GM19452 (cell line): ENCODE measurements around the gene HERC2.
"Not testable (repeated sequence)": the region's sequence is repeated elsewhere in the genome, so short reads cannot be mapped to it uniquely, and the experiment has no call there.

ENCODE experiments used
- ATAC-seq: cut with Tn5 transposase; IDR thresholded peaks from one replicate; pipeline ENCODE4 v1.9.1; 2021; ENCODE audit not compliant: unreplicated experiment

Gene HERC2

DNA sequence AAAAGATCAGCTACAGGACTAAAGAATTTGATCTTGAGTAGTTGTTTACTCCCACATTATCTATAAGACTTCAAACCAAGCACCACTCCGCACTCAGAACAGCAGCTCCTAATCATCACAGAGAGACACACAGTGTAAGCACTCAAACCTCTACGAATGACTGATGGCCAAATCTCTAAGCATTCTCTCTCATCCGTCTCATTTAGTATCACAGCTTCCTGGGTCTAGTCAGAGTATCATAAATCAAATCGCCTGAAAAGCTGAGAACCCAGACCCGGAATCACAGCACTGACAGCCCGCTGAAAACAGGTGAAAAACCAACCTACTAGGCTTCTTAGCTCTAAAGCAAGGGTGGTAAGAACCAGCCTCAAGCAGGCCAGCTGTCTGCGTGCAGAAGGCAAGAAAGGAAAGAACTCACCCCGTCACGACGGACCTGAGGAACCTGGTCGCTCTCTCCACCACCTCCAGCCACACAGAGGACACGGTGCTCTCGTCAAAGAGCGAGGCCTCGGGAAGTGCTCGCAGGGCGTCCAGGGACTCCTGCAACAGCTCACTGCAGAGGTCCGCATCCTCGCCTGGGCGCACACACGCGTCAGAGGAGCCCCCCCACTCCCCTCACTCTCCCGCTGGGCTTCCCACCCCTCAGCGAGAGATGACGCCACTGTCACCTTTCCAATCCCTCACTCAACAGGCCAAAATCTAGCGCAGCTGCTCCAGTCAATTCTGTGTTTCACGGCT lies 47.9 kb downstream of the HERC2 start:
- no peak for ATAC-seq

DNA sequence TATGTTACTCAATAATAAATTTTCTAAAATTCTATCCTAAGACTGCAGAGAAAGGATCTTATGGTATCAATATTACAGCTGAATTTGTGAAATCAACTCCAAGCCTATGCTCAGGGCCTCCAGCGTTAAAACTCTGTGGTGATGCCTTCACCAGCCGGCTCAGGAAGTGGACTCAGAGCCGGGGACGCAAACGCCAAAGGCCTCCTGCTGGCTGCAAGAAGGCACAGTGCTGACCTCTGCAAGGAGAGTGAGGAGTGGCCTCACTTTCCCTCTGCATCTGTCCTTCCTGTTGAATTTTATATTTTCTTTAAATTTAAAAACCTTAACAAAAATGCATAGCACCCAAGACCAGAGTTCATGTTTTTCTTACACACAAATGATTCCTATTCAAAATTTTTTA lies 48.5 kb downstream of the HERC2 start:
- no peak for ATAC-seq

DNA sequence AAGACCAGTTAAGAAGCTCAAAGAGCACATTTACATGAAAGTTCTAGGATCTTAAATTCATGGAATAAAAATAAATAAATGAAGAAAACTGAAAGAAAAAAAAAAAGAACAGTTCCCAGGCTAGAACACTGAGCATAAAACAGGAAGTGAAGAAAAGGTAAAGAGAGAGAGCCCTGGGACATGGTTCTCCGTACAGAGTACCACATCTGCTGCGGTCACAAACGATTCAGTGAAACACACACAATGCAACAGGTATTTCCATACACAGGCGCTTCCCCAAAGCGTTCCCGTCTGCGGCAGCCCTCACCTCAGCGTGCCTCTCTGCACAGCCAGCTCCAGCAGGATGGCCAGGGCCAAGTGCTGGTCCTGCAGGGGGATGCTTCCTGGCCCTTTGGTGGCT lies 49.4 kb downstream of the HERC2 start:
- no peak for ATAC-seq

DNA sequence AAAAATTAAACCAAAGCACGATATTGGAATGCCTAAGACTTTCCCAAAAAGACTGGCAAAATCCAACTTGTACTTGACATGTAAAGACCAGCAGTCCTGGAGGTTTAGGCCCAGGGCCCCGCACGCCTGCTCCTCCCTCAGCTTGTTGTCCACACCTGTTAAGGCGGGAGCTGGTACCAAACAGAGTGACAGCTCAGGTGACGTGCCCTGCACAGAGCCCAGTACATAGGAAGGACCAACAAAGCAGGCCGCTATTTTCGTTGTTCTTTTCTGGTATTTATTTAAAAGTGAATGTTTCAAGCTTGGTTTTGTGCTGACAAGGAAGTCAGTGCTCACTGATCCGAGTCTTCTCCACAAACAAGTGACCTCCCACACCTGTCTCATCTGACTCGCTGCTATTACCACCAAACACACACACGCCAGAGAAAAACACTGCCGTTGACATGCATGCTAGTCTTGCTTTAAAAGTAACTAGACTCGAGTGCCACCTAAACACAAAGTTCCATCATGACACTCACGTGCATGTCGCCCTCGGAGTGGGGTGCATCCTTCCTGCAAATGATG lies 50.2 kb downstream of the HERC2 start:
- ATAC-seq: no peak

DNA sequence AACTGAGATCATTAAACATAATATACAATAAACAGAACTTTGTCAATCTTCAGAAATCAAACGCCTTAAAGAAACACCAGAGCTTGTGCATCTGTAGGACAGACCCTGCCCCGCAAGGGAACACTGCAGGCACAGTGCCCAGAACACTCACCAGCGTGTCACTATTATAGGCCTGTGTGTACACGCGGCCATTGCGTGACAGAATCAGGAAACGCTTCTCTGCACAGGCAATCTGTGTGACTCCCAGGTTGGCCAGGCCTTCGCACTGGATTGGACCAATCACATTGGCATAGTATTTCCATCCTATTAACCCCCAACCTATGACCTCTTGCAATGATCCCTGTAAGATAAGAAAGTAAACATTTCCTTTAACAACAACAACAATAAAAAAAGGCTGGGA lies 52.9 kb downstream of the HERC2 start:
- no peak for ATAC-seq

DNA sequence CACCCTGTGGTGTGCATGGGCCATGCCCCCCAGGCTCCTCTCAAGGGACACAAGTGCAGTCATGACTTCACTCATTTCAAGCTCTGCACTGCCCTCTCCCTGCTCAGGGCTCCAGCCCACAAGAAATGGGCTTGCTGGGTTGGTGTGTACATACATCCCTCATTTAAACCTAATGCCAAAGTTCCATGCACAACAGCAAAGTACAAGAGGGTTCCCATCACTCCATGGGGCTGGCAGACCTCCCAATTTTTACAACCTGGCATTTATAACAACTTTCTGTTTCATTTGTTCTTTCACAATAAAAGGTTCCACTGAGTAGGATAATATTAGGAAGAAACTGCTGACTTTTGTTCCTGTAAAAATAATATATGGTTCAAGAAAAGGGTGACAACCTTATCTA lies 54.3 kb downstream of the HERC2 start:
- no peak for ATAC-seq

DNA sequence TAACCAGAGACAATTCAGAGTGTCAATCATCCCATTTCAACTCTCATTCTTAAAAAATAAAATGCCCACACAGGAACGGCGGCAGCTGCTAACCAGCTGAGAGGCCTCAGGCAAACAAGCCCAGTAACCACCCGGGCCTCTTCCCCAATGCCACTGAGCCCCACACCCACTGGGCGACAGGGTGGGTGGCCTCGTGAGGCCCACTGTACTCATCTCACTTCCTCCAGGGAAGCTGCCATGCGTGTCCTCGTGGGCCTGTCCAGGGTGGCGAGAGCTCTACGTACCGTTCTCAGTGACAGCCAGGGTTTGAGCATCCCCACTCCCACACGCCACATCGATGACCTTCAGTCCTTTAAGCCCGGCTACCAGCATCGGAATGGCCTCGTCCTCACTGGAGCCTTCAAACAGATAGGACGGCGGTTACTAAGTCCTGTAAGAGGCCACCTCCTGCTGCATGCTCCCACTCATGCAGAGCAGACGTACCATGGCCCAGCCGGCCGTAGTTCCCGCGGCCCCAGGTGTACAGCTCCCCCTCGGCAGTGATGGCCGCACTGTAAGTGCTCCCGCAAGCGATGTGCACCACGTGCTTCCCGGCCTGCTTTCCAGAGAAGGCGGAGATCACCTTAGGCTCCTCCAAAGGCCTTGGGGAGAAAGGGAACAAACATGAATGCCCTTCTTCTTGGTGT lies 56.5 kb downstream of the HERC2 start:
- ATAC-seq: no peak

DNA sequence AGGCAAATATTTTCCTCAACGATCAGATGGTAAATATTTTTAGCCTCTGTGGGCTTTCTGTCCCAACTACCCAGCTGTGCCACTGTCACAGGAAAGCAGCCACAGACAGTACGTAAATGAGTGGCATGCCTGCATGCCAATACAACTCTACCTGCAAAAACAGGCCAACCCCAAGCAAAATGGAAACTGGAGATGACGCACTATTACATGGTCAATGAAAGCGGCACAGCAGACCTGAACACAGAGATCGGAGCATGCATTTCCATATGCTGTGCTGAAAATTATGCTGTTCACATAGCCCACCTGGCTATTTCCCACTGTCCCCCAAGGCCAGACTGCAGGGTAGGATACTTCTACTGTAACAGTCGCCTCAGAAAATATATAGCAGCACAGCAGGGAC lies 57.8 kb downstream of the HERC2 start:
- ATAC-seq: no peak

DNA sequence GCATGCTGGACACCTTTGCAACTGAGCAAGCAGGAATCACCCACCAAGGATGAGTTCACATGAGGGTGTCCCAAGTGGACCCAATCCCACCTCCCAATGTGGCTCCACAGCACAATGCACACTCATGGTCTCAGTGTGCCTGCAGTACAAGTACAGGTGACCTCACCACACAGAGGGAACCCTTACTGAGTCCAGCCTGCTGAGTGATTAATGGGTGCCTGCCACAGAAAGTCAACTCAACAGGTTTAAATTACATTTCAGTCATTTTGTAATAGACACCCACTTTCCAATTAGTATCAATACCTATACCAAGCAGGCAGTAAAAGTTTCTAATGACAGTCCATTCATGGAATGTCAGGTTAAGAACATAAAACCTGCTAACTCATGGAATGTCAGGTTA lies 59.5 kb downstream of the HERC2 start:
- ATAC-seq: no peak

DNA sequence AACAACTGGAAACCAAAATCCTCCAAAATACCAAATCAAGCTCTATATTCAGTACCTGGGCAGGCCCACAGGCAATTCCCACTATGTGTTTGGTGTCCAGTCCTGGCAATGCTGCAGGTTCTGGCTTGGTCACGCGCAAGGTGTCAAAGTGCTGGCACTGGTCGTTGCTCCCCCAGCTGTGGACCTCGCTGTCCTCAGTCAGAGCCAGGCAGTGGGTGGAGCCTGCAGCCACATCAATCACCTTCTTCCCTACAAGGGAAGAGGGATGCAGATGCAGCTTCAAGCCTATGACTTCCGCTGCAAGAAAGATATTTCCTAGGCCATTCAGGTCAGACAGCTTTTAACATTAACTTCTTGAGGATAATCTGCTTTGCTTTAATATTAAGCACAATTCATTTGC lies 61.3 kb downstream of the HERC2 start:
- no peak for ATAC-seq

DNA sequence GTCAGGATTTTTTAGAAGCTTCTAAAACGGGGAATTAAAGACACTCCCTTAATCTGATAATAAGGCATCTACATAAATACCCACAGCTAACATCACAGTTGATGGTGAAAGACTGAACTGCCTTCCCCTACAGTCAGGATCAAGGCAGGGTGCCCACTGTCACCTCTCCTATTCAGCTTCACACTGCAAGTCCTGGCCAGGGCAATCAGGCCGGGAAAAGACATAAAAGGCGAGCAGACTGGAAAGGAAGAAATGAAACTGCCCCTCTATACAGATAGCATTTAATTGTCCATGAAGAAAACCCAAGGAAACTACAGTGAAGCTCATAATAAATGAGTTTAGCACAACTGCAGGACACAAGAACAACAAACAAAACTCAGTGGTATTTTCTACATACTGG lies 61.7 kb downstream of the HERC2 start:
- no peak for ATAC-seq

DNA sequence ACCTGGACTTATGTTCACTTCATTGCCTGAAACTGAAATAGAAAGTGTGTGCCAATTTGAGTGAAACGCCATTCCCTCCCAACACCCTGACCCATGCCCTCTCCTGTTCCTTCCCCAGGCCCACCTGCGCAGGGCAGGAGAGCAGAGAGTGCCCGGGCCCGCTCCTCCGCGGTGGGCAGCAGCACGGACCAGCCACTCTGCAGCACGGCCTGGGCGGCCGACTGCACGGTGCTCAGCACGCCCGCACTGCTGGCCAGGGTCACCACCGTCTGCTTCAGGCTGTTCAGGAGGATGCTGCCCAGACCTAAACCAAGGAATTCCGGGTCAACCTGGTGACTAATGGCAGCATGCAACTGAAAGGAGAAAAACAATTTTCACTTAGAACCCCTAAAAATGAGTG lies 66.0 kb downstream of the HERC2 start:
- ATAC-seq: no peak

DNA sequence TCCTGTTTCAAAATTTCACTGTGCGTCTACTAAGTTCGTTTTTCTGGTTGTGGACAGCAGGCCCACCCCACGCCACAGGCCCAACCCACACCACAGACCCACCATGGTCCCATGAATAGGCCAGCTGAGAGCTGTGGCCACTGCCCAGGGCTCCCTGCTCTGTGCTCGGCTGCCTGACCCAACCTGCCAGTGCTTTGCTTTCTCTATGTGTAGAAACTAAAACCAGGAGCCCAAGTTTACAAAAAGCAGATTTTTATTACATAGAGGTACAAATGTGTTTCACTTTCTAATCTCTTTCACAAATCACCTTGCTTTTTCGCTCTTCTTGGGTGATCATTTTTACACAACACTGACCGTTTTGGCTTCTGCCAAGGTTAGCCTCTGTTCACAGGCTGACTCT lies 69.1 kb downstream of the HERC2 start:
- ATAC-seq: no peak

DNA sequence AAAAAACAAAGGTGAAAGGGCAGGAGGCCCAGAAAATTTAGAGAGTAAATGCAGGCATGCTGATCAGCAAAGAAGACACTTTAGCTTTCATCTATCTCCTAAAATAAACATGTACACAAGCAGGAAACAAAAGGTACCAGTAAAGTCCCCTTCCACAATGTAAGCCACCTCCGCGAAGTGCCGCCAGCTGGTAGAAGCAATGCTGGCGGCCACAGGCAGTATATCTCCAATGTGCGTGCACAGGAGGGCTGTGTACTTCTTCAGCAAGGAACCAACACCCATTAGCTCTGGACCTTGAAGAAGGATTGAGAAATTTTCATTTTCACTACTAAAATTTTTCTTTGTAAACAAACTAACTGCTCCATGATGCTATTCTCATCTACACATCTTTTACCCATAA lies 75.4 kb downstream of the HERC2 start:
- ATAC-seq: no peak

DNA sequence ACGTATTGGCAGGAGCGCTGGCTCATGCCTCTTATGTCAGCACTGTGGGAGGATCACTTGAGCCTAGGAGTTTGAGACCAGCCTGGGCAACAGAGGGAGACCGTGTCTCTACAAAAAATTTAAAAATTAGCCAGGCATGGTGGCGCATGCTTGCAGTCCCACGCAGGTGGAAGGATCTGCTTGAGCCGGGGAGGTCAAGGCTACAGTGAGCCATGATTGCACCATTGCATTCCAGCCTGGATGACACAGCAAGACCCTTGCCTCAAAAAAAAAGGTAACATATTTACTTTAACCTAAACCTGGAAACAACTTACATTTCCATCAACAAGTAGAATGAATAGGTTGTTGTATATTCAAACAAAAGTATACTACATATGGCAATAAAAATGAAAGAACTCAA lies 78.1 kb downstream of the HERC2 start:
- ATAC-seq: no peak

DNA sequence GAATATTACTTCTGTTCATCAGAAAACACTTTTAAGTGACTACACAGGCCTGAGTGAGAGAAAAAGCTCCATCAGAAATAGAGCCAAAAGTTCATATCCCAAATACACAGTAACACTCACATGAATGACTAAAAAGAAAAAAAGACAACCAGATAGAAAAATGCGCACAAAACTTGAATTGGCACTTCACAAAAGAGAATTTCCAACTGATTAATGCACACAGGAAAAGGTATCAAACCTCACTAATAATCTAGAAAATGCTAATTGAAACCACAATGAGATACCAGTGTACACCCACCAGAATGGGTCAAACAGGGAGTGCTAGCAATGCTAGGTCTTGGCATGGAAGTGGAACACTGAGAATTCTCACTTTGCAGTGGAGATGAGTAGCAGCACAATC lies 78.6 kb downstream of the HERC2 start:
- no peak for ATAC-seq

DNA sequence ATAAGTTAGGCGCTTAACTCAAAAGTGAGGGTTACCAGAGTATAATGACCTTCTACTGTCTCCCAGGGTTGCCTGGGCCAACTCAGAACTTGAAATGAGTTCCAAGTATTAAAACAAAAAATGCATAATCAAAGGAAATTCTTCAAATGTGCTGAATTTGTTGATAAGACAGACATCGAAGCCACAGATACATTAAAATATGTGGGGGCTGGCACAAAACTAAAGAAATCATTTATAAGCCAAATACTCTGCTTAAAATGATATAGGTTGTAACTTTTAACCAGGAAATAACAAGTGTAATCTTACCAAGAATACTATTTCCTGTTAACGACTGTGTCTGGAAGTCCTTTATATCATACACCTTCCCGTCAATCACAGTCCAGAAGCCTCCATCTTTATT lies 83.7 kb downstream of the HERC2 start:
- not testable (repeated sequence) for ATAC-seq

DNA sequence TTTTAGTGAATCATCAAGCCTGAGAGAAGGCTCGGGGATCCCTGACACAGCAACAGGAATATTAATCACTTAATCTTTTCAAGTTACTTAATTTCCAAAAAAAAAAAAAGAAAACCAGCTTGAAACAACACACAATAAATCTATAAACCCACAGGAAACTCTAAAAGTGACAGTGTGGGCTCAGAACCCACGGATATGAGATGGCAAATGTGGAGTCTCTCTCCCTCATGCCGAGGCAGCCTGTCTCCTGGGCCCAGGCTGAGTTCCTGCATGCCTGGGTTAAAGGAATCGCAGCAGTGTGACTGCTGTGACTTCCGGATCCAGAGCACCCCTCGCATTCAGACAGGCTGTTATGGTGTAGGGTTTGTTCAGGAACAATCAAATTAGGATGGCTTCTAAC lies 90.2 kb downstream of the HERC2 start:
- not testable (repeated sequence) for ATAC-seq

DNA sequence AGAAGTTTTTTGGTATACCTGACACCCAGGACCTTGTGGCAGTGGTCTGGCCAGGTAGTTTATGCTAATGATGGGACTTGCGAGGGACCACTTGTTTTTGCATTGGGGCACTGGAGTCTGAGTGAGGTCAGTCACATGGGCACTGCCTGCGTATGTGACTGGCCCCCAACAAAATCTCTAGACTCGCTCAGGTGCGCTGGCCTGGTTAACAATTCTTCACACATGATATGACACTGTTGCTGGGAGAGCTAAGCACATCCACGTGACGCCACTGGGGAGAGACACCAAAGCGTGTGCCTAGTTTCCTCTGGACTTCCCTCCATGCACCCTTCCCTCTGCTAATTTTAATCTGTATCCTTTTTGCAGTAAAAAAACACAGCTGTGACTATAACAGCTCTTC lies 90.6 kb downstream of the HERC2 start:
- not testable (repeated sequence) for ATAC-seq

DNA sequence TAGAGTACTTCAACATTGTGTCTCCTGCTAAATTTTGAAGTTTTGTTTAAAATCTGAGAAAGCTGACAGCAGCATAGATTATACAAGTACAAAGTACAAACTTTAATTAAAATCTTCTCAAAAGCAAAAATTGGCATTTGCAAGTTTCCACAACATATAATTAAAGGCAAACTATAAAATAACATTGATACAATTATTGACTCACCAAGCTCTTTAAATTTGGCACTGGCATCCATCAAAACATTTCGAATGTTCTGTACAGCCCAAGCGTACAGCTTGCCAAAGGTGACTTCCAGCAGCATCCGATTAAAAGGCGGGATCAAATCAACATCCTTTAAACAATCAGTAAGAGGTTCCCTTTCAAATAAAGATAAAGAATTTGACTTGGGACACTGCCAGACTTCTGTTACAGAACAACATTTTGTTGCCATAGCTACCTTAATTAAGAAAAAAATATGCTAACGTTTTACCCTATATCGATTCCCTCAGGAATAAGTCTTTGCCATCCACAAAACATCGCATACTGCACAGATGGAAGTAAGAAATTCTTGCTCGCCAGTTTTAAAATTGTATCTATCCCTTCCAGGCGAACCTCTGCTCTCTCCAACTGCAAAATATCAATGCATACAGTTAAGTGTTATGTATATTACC lies 92.9 kb downstream of the HERC2 start:
- ATAC-seq: not testable (repeated sequence)

DNA sequence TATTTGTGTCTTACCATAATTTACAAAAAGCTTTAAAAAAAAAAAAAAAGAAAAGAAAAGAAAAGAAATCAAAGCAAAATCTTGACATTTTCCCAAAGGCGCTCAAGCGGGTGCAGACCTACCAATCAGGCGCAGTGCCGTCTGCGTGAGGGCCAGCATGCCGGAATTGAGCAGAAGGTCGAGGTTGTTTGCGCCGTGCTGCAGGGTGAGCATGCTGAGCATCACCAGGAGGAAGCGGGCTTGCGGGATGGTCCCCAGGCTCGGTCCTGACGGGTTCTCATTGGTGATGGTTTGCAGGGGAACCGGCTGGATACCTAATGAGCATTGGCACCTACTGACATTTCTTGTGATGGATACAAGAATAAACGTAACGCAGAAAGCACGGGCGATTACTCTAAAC lies 93.9 kb downstream of the HERC2 start:
- no peak for ATAC-seq

DNA sequence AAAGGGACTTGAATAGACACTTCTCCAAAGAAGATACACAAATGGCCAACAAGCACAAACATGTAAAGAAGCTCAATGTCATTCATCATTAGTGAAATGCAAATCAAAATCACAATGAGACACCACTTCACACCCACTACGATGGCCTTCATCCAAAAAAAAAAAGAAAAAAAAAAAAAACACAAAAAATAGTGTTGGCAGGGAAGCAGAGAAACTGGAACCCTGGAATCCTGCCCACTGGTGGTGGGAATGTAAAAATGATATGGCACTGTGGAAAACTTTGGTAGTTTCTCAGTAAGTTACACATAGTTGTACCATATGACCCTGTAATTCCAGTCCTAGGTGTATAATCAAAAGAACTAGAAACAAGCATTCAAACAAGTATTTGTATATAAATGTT lies 94.7 kb downstream of the HERC2 start:
- not testable (repeated sequence) for ATAC-seq
